ENCODE results near the gene SH3GL2. TPM values are rescaled to one million over a fixed set of nuclear protein-coding genes. Genes with fewer than 3 reads are reported as not detected.

Gene SH3GL2
- total RNA-seq, 1 donor from 2014 or later, result not detected

GRCh38 chr9:17799369-17799768 is 220.5 kb downstream of the SH3GL2 start:
- no peak overlapping the region for H3K4me3 ChIP-seq
- H3K36me3 ChIP-seq, result no peaks in the 10 kb centered on the region
- H3K27me3 ChIP-seq, result no peaks in the 10 kb centered on the region
- no peak for DNase-seq (ENCODE audit: low spot score in 2 of 2)
- H3K9me3 ChIP-seq, result no peaks in the 10 kb centered on the region
- no peak for TF ChIP-seq CTCF (IDR thresholded peaks at IDR 0.05)
- intact Hi-C loops (cut with DNase I), result loop anchor here (10.0 kb wide), 1 partner anchor 265 kb away; no protein-coding TSS in a partner anchor
- H3K4me1 ChIP-seq, result no peaks in the 10 kb centered on the region
- no peak overlapping the region for H3K27ac ChIP-seq

- H3K36me3 ChIP-seq, result no peaks in the 10 kb centered on the region
- intact Hi-C loops (cut with DNase I), result no loop called here
- H3K9me3 ChIP-seq, result no peaks in the 10 kb centered on the region
- no peak for TF ChIP-seq CTCF (IDR thresholded peaks at IDR 0.05)
- H3K27me3 ChIP-seq, result no peaks in the 10 kb centered on the region
- no peak for DNase-seq (ENCODE audit: low spot score in 2 of 2)
- H3K27ac ChIP-seq, result no peak overlapping the region
- no peak overlapping the region for H3K4me3 ChIP-seq
- no peaks in the 10 kb centered on the region for H3K4me1 ChIP-seq
These were observed 221.6 kb downstream of the SH3GL2 start for GRCh38 chr9:17800418-17800817.

GRCh38 chr9:17802249-17802857 is 223.5 kb downstream of the SH3GL2 start:
- peak in 2 of 3 experiments; percentile 22 to 30 for TF ChIP-seq CTCF (IDR thresholded peaks at IDR 0.05)
- Histone ChIP-seq H3K4me1 (no peaks in the 10 kb centered on the region), H3K36me3 (no peaks in the 10 kb centered on the region), H3K4me3 (no peak overlapping the region), H3K9me3 (no peaks in the 10 kb centered on the region), H3K27ac (no peak overlapping the region), H3K27me3 (no peaks in the 10 kb centered on the region)
- intact Hi-C loops (cut with DNase I), result no loop called here
- DNase-seq (ENCODE audit: low spot score in 2 of 2), result no peak

GRCh38 chr9:17807613-17808282 is 228.9 kb downstream of the SH3GL2 start:
- Histone ChIP-seq H3K27me3 (no peaks in the 10 kb centered on the region), H3K4me3 (no peak overlapping the region), H3K9me3 (no peaks in the 10 kb centered on the region), H3K4me1 (no peaks in the 10 kb centered on the region), H3K36me3 (no peaks in the 10 kb centered on the region), H3K27ac (no peak overlapping the region)
- no peak for TF ChIP-seq CTCF (IDR thresholded peaks at IDR 0.05)
- intact Hi-C loops (cut with DNase I), result no loop called here
- DNase-seq (ENCODE audit: low spot score in 2 of 2), result no peak

GRCh38 chr9:17810317-17810716 is 231.5 kb downstream of the SH3GL2 start:
- TF ChIP-seq CTCF (IDR thresholded peaks at IDR 0.05), result no peak
- Histone ChIP-seq H3K4me3 (no peak overlapping the region), H3K9me3 (no peaks in the 10 kb centered on the region), H3K36me3 (no peaks in the 10 kb centered on the region), H3K4me1 (no peaks in the 10 kb centered on the region), H3K27ac (no peak overlapping the region), H3K27me3 (no peaks in the 10 kb centered on the region)
- no peak for DNase-seq (ENCODE audit: low spot score in 2 of 2)
- intact Hi-C loops (cut with DNase I), result loop anchor here (2.0 to 10.0 kb wide), 3 partner anchors 97 to 1218 kb away; no protein-coding TSS in a partner anchor

Data from ascending aorta (tissue), 2 donors.